HG02763 (cell line): Measurements from ENCODE around the gene DTD2.

Source experiments
- ATAC-seq: cut with Tn5 transposase; IDR thresholded peaks from one replicate; pipeline ENCODE4 v1.9.1; 2021; ENCODE audit warnings: mild to moderate bottlenecking, moderate library complexity; ENCODE audit not compliant: unreplicated experiment

Gene DTD2

DNA sequence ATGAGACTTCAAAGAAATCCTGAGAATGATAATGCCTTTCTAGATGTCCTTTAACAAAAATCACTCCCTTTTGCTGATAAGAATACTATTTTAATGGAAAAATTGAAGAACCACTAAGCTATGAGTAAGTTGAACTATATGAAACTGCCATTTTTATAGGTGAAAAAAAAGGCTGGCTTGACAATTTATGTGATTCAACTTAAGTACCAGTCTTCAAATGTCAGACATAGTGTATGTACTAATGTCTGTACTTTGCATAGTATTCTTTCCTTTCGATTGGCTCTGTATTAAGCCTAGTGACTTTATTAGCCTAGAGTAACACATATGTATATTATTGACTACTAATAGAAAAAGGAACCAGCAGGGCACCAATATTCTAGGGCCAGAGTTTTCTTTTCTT is 48.9 kb downstream of the DTD2 start:
- ATAC-seq = no peak

DNA sequence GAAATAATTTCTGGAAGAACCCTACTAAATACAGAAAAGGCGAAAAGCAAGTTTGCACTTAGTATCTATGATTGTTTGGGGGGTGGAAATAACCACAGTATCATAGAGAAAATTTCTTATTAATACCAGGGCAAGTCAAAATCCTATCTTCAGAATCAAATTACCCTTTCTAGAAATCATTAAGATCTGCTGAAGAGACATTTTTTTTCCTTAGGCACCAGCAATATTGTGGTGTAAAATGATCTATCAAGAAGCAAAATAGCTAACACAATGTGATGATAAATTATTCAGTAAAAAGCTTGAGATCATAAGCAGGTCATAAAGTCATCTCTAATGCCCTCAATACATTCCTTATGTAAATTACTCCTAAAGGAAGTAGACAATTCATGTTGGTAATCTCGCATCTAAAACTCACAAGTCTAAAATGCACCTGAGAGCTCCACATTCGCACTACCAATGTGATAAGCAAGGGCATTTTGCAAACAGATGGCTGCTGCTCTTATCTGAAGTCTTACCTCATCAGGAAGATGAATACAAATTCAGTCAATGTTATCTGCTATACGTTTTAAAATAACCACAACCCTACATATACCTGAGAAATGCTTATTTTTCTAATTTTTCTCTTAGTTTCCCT is 51.6 kb downstream of the DTD2 start:
- no peak for ATAC-seq

DNA sequence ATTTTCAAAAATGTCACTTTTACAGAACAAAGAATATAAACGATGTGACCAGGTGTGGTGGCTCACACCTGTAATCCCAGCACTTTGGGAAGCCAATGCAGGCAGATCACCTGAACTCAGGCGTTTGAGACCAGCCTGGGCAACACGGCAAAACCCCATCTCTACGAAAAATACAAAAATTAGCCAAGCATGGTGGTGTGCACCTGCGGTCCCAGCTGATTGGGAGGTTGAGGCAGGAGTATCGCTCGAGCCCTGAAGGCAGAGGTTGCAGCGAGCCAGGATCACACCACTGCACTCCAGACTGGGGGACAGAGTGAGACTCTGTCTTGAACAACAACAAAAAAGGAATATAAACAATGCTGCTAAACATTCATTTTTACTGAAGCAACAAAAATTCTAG is 52.2 kb downstream of the DTD2 start:
- ATAC-seq = no peak

DNA sequence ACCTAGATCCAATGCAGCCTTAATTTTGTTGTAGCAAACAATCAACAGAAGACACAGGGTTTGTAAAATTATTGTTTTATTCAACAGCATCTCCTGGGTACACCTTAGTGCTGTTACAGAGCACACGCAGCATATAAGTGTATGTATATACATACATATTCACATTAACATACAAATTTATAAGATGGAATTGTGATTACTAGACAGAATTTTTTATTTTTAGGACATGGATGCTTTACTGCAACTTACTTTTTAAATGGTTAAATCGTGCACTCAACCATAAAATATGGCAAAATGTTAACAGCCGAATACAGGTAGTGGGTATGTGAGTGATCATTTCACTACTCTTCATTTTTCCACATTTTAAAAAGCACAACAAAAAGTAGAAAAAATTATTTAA is 53.6 kb downstream of the DTD2 start:
- ATAC-seq = no peak

DNA sequence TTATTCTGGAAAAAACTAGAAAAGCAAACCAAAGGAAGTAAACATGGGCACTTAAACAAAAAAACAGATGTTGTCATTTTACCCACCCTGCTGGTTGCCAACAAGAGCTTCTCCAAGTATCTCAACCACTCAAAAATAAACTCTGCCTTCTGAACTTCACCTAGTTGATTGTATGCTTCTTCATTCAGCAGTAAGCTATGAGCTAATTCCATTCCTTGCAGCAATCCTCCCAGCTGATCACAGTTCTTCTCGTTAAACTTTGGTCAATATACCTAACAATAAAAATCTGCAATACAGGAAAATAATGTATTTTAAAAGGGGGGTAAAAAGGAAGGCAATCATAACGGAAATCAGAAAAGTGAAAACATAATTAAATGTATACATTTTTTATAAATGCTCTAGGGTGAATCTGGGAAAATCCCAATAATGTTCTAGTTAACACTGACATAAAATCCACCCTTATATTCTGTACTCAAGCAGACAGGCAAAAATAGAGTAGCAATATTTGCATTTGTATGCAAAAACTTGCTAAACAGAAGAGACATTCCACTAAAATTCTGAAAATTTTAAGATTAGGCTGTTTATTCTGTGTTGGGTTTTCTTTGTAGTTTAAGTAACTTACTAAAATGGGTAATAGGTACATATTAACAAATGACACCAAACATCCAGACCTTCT is 54.4 kb downstream of the DTD2 start:
- no peak for ATAC-seq

DNA sequence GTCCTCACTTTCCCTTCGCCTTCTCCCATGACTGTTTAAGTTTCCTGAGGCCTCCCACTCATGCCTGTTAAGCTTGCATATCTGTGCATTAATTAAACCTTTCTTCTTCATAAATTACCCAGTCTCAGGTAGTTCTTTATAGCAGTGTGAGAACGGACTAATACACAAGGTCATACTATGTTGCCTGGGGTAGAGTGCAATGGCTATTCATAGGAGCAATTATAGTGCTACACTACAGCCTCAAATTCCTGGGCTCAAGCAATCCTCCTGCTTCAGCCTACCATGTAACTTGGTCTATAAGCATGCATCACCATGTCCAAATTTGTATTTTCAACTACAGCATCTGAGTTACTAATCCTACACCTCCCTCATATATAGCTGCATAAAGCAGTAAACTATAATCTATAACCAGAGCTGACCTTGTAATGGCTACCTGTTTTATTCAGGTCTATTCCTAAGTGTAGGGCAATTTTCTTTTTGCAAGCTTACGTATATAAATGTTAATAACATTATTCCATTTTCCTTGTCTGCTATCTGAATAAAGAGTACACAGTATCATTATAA is 55.9 kb downstream of the DTD2 start:
- ATAC-seq = no peak

DNA sequence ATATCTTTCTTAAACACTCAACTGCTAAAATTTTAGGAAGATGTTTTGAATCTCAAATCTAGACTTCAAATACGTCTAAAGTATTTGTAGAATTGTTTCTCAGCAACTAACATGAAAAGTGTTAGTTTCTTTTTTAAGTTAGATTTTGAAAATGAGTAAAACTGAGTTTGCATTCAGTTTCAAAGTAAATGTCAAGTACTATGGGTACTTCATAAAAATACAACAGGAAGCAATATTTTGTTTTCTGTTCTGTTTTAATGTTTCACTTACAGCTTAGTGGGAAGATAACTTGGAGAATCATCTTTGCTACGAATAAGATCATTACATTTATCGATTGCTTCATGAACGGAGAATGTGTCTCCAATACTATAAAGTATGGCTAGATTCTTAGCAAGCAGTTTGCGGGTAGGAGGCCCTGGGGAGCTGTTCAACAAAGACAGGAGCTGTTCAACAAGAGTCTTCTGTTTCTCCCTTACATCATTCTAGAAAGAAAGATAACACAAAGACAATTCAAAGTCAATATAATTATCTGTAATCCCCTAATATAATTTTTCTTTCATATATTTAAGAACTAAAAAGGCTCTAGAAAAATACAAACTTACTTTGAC is 57.2 kb downstream of the DTD2 start:
- ATAC-seq = no peak
